ENCODE results near the gene IHH.

DNA sequence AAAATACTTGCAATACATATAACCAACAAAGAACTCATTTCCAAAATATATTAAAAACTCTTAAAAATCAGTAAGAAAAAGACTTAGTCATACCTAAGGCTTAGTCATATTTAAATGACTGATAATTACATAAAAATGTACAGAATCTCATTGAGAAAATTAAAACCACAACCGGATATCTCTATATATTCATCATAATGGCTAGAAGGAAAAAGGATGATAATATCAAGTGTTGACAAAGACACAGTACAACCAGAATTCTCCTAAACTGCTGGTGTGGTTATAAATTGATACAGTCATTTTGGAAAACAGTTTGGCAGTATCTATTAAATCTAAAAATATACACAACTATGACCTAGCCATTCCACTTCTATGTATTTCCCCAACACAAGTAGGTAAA is 27.1 kb upstream of the IHH start:
- TF ChIP-seq POLR2AphosphoS5 (IDR thresholded peaks at IDR 0.05; ENCODE audit: low read depth, low read length) (no peak), TAF1 (IDR thresholded peaks at IDR 0.05; ENCODE audit: low read depth, low read length) (no peak), SPI1 (IDR thresholded peaks at IDR 0.05; ENCODE audit: low read depth, low read length) (no peak), POLR2A (IDR thresholded peaks at IDR 0.05; ENCODE audit: low read depth, low read length) (no peak), PAX5 (IDR thresholded peaks at IDR 0.05; ENCODE audit: insufficient read depth, low read length, severe bottlenecking) (no peak), POU2F2 (IDR thresholded peaks at IDR 0.05; ENCODE audit: low read depth, low read length) (no peak)
